SK-N-SH (cell line): ENCODE data around the gene KLHL40. TPM values are rescaled to one million over a fixed set of nuclear protein-coding genes. Genes with fewer than 3 reads are reported as not detected.

Experiments
- CTCF ChIA-PET: fragments of 300-600, 350-600 bp; formaldehyde crosslinking; extraction: SDS; loops from one replicate; lab custom pipeline; 2021; lab: Yijun Ruan, JAX
- POLR2A ChIA-PET: fragments of 350-600 bp; sonication (Branson Sonifier 250); formaldehyde crosslinking; extraction: SDS; loops from one replicate; lab custom pipeline; 2020; ENCODE audit warnings: antibody characterized with exemption, inconsistent platforms; lab: Yijun Ruan, JAX
- DNase-seq: peaks from one replicate; pipeline ENCODE4 v3.0.0; 2012
- H2AFZ ChIP-seq: fragments of 200-600 bp; sonication (generic); 2 replicates; pipeline ENCODE4 v1.8.1; 2016; ENCODE audit warnings: antibody characterized with exemption, mild to moderate bottlenecking, low read depth
- H3F3A ChIP-seq: fragments of 200-600 bp; sonication (generic); replicated peaks from 2 replicates; pipeline ENCODE3; 2016; ENCODE audit warnings: antibody characterized with exemption, mild to moderate bottlenecking; ENCODE audit not compliant: insufficient read depth
- H3K27ac ChIP-seq, 2 experiments: fragments of 200-500 bp in 1 of 2; fragments of 200-600 bp in 1 of 2; sonication (Bioruptor generic) in 1 of 2; sonication (generic), shearing (Covaris generic) in 1 of 2; 2 replicates each; pipeline versions ENCODE4 v1.5.1 to v1.6.1; 2014 to 2016; ENCODE audit warnings: low read depth in 2 of 2, inconsistent platforms in 1 of 2, low read length in 1 of 2, mild to moderate bottlenecking in 1 of 2, mixed read lengths in 1 of 2
- H3K27me3 ChIP-seq: fragments of 200-600 bp; sonication (generic), shearing (Covaris generic); 2 replicates; pipeline ENCODE4 v1.6.1; 2016; ENCODE audit warnings: mixed run types; ENCODE audit not compliant: insufficient read depth
- H3K36me3 ChIP-seq, 2 experiments: fragments of 200-500 bp in 1 of 2; fragments of 200-600 bp in 1 of 2; sonication (Bioruptor generic) in 1 of 2; sonication (generic) in 1 of 2; replicated peaks in 1 of 2; 2 replicates each; pipeline versions ENCODE3 to v1.5.1; 2014 to 2016; ENCODE audit warnings: low read length in 1 of 2, mild to moderate bottlenecking in 1 of 2; ENCODE audit not compliant: insufficient read depth in 2 of 2, control insufficient read depth in 1 of 2
- H3K4me1 ChIP-seq, 2 experiments: fragments of 200-500 bp in 1 of 2; fragments of 200-600 bp in 1 of 2; sonication (Bioruptor generic) in 1 of 2; sonication (generic), shearing (Covaris generic) in 1 of 2; 2 replicates each; pipeline versions ENCODE4 v1.5.1 to v1.6.1; 2014 to 2016; ENCODE audit warnings: low read depth in 1 of 2, low read length in 1 of 2, mixed run types in 1 of 2; ENCODE audit not compliant: insufficient read depth in 2 of 2, control insufficient read depth in 1 of 2
- H3K4me2 ChIP-seq: fragments of 200-600 bp; sonication (generic), shearing (Covaris generic); 2 replicates; pipeline ENCODE4 v1.6.1; 2017; ENCODE audit warnings: mixed run types
- H3K4me3 ChIP-seq, 2 experiments: fragments of 200-500 bp in 1 of 2; fragments of 200-600 bp in 1 of 2; sonication (Bioruptor generic) in 1 of 2; sonication (generic), shearing (Covaris generic) in 1 of 2; 2 replicates each; pipeline versions ENCODE4 v1.5.1 to v1.8.1; 2014 to 2016; ENCODE audit warnings: low read depth in 2 of 2, inconsistent platforms in 1 of 2, low read length in 1 of 2, mild to moderate bottlenecking in 1 of 2, mixed read lengths in 1 of 2, moderate library complexity in 1 of 2
- H3K79me2 ChIP-seq: fragments of 200-600 bp; sonication (generic); 2 replicates; pipeline ENCODE4 v1.8.1; 2017; ENCODE audit warnings: mild to moderate bottlenecking; ENCODE audit not compliant: insufficient read depth
- H3K9ac ChIP-seq: fragments of 200-600 bp; sonication (generic); 2 replicates; pipeline ENCODE4 v1.6.1; 2017; ENCODE audit warnings: mixed run types
- H3K9me2 ChIP-seq: fragments of 200-600 bp; sonication (generic); 2 replicates; pipeline ENCODE4 v1.6.1; 2017; ENCODE audit warnings: mixed run types
- H3K9me3 ChIP-seq: fragments of 200-600 bp; sonication (generic); 2 replicates; pipeline ENCODE4 v1.6.1; 2017; ENCODE audit warnings: mixed run types, mild to moderate bottlenecking, moderate library complexity
- H4K20me1 ChIP-seq: fragments of 200-600 bp; sonication (generic); 2 replicates; pipeline ENCODE4 v1.6.1; 2017; ENCODE audit warnings: mild to moderate bottlenecking, mixed run types; ENCODE audit not compliant: insufficient read depth
- ELF1 ChIP-seq: IDR thresholded peaks from 2 replicates; pipeline ENCODE4 v1.4.0; 2012
- FOSL2 ChIP-seq: IDR thresholded peaks from 2 replicates; pipeline ENCODE4 v1.4.0; 2012; ENCODE audit warnings: low read depth, mild to moderate bottlenecking, moderate library complexity, borderline replicate concordance
- GABPA ChIP-seq: IDR thresholded peaks from 2 replicates; pipeline ENCODE4 v1.4.0; 2012; ENCODE audit warnings: low read depth, mild to moderate bottlenecking
- GATA2 ChIP-seq: sonication (generic); formaldehyde crosslinking; IDR thresholded peaks from 2 replicates; pipeline ENCODE4 v1.5.0; 2020; ENCODE audit warnings: mild to moderate bottlenecking, missing genetic modification reagents
- JUND ChIP-seq: IDR thresholded peaks from 2 replicates; pipeline ENCODE4 v1.4.0; 2012
- MEF2A ChIP-seq: IDR thresholded peaks from 2 replicates; pipeline ENCODE4 v1.4.0; 2012; ENCODE audit warnings: low read depth, borderline replicate concordance
- NFIC ChIP-seq: IDR thresholded peaks from 2 replicates; pipeline ENCODE4 v1.4.0; 2012; ENCODE audit warnings: borderline replicate concordance
- NRF1 ChIP-seq: IDR thresholded peaks from 2 replicates; pipeline ENCODE4 v1.6.1; 2012; ENCODE audit warnings: low read depth, mild to moderate bottlenecking, low read length
- PBX3 ChIP-seq: IDR thresholded peaks from 2 replicates; pipeline ENCODE4; 2012
- POLR2AphosphoS5 ChIP-seq: IDR thresholded peaks from 2 replicates; pipeline ENCODE4 v1.6.1; 2012; ENCODE audit warnings: low read depth, low read length
- RAD21 ChIP-seq: IDR thresholded peaks from 2 replicates; pipeline ENCODE4 v1.6.1; 2012; ENCODE audit warnings: mild to moderate bottlenecking, low read length
- RCOR1 ChIP-seq: fragments of 150-350 bp; IDR thresholded peaks from 2 replicates; pipeline ENCODE4 v1.6.1; 2017; ENCODE audit warnings: antibody characterized with exemption, low read length
- RXRA ChIP-seq: IDR thresholded peaks from 2 replicates; pipeline ENCODE4 v1.4.0; 2012; ENCODE audit warnings: low read depth, mild to moderate bottlenecking, borderline replicate concordance
- TAF1 ChIP-seq: IDR thresholded peaks from 2 replicates; pipeline ENCODE4 v1.6.1; 2012; ENCODE audit warnings: low read depth, mild to moderate bottlenecking, low read length, moderate library complexity, borderline replicate concordance
- TCF12 ChIP-seq: IDR thresholded peaks from 2 replicates; pipeline ENCODE4 v1.4.0; 2012
- USF2 ChIP-seq: fragments of 150-350 bp; IDR thresholded peaks from 2 replicates; pipeline ENCODE4 v1.6.1; 2017; ENCODE audit warnings: antibody characterized with exemption, low read length, low read depth, borderline replicate concordance
- WGBS: methylation state at CpG from one replicate; pipeline ENCODE4 v1.1.6; 2017; ENCODE audit warnings: low lambda C conversion rate; 5-methylcytosine and 5-hydroxymethylcytosine counted together
- polyA plus RNA-seq, 3 experiments: library from polyadenylated mRNA; depleted of rRNA; stranded (reverse); fragments of >200 nt; gene quantifications; 2 replicates each; pipeline ENCODE4 v1.2.3, GENCODE V29; 2012

KLHL40 gene
- polyA plus RNA-seq, 1 of the 3 experiments (the other 2 are of a cell fraction): not detected

- H4K20me1 ChIP-seq: peaks cover 8% of the 10 kb centered on the region; the same call in 1 of the 2 replicates
Observed at GRCh38 chr3:42657675-42658074, 27.7 kb upstream of the KLHL40 start.

GRCh38 chr3:42658091-42658770 lies 27.1 kb upstream of the KLHL40 start:
- ChIA-PET POLR2A (no interaction called here), CTCF (interaction anchor here (0.5 to 1.1 kb wide), 3 partner anchors 12 to 87 kb away, joined by 3 to 4 read pairs (median 3); no protein-coding TSS in a partner anchor)
- Histone ChIP-seq H2AFZ (no peak overlapping the region), H3K27me3 (no peaks in the 10 kb centered on the region), H3K79me2 (peaks cover 34% of the 10 kb centered on the region; the same call in 1 of the 2 replicates), H3K9me3 (no peaks in the 10 kb centered on the region), H3K27ac (no peak overlapping the region), H4K20me1 (peaks cover 8% of the 10 kb centered on the region; the same call in 1 of the 2 replicates), H3K4me2 (no peak overlapping the region), H3F3A (no peaks in the 10 kb centered on the region), H3K4me1 (peaks cover 4 to 20% of the 10 kb centered on the region in 2 experiments; a peak in 1 of 4 replicates), H3K36me3 (peaks cover 0 to 27% of the 10 kb centered on the region in 2 experiments), H3K9ac (no peak overlapping the region), H3K9me2 (no peaks in the 10 kb centered on the region), H3K4me3 (no peak overlapping the region)
- 97% methylated on average over 5 of the region's 34 CpGs for WGBS
- DNase-seq: no peak
- TF ChIP-seq NRF1: no peak
- TF ChIP-seq GATA2: no peak
- TF ChIP-seq ELF1: no peak
- TF ChIP-seq MEF2A: no peak
- TF ChIP-seq RXRA: no peak
- TF ChIP-seq PBX3: no peak
- no peak for TF ChIP-seq POLR2AphosphoS5
- TF ChIP-seq JUND: no peak
- no peak for TF ChIP-seq NFIC
- no peak for TF ChIP-seq TAF1
- TF ChIP-seq RAD21: no peak
- TF ChIP-seq GABPA: no peak
- no peak for TF ChIP-seq RCOR1
- TF ChIP-seq TCF12: no peak
- TF ChIP-seq FOSL2: no peak

More at GRCh38 chr3:42657675-42658074, 27.7 kb upstream of the KLHL40 start:
- Histone ChIP-seq H3K9ac (no peak overlapping the region), H3K27me3 (no peaks in the 10 kb centered on the region), H3F3A (no peaks in the 10 kb centered on the region), H3K36me3 (peaks cover 0 to 24% of the 10 kb centered on the region in 2 experiments), H3K27ac (no peak overlapping the region), H3K9me2 (no peaks in the 10 kb centered on the region), H3K9me3 (no peaks in the 10 kb centered on the region), H3K4me2 (no peak overlapping the region), H3K79me2 (peaks cover 38% of the 10 kb centered on the region; the same call in 1 of the 2 replicates), H3K4me1 (peaks cover 4 to 26% of the 10 kb centered on the region in 2 experiments; a peak in 2 of 4 replicates), H2AFZ (no peak overlapping the region), H3K4me3 (no peak overlapping the region)
- whole genome bisulfite sequencing: no CpG with 5 or more reads among the region's 4 CpGs
- CTCF ChIA-PET: interaction anchor here (1.1 kb wide), 1 partner anchor 44 kb away, joined by 4 read pairs; no protein-coding TSS in a partner anchor
- no peak for DNase-seq
- POLR2A ChIA-PET: no interaction called here
- TF ChIP-seq RAD21: no peak
- TF ChIP-seq USF2: no peak
